Inflammatory macrophage treated with lipopolysaccharide for 1 hour (primary cell): ENCODE data around the gene TRAF3IP3.

Source experiments
- DNase-seq, 2 donors: peaks; one replicate each; pipeline ENCODE4 v3.0.0-alpha.2; 2020 to 2022

Gene TRAF3IP3

DNA sequence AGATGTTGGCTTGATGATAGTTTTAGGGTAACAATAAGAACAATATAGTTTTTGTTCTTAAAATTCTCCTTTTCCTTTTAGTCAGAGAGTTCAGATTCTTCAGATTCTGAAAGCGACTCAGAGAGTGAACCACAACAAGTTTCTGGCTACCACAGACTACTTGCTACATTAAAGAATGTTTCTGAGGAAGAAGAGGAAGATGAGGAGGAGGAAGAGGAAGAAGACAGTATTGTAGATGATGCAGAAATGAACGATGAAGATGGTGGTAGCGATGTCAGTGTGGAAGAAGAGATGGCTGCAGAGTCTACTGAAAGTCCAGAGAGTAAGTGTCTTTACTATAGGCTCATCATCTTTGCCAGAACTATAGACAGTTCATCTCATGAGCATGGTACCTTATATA lies 74.9 kb downstream of the TRAF3IP3 start:
- DNase-seq = no peak

DNA sequence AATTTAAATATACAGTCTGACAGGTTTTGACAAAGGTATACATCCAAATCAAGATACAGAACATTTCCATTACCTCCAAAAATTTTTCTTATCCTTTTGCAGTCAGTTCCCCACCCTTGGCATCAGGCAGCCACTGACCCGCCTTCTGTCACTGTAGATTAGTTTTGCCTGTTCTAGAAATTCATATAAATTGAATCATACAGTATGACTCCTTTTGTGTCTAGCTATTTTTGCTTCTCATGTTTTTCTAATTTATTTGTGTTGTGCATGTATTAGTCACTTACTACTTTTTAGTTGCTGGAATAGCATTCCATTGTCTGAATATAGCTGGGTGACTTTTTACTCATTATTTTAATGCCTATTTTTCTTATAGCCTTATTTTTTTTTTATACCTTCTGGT lies 75.8 kb downstream of the TRAF3IP3 start:
- DNase-seq = no peak
